COR-L47 (cell line): ENCODE data around the gene ECM1.
A peak's percentile ranks its signal among the peaks of the same experiment; 100 is the strongest.

Source experiments
- DNase-seq: peaks from one replicate; lab custom pipeline; 2025; lab: John Stamatoyannopoulos, UW

Gene ECM1

GRCh38 chr1:150558761-150559655 is 51.1 kb downstream of the ECM1 start:
- no peak for DNase-seq

GRCh38 chr1:150559656-150560010 is 51.7 kb downstream of the ECM1 start:
- no peak for DNase-seq

GRCh38 chr1:150560011-150560438 is 52.1 kb downstream of the ECM1 start:
- peak; percentile 59 for DNase-seq

- peak; percentile 78 for DNase-seq
Observed at GRCh38 chr1:150560576-150561253, 52.8 kb downstream of the ECM1 start.

- DNase-seq = peak; percentile 60
Observed at GRCh38 chr1:150561254-150561973, 53.5 kb downstream of the ECM1 start.

GRCh38 chr1:150561974-150562445 is 54.1 kb downstream of the ECM1 start:
- peak; percentile 64 for DNase-seq

GRCh38 chr1:150562446-150563339 is 54.8 kb downstream of the ECM1 start:
- DNase-seq = no peak
